ENCODE data around the gene TSG101. TPM values are rescaled to one million over a fixed set of nuclear protein-coding genes. Genes with fewer than 3 reads are reported as not detected.

TSG101 gene
- total RNA-seq, 1 donor from 2014 or later: 53.3 TPM

GRCh38 chr11:18490736-18491485 lies 35.8 kb downstream of the TSG101 start:
- Mint-ChIP-seq H3K4me1 (ENCODE audit: low read depth) (peaks cover 2% of the 10 kb centered on the region), H3K36me3 (ENCODE audit: low read depth) (peaks cover 43% of the 10 kb centered on the region), H3K27ac (peak overlapping the region; percentile 61), H3K27me3 (ENCODE audit: low read depth) (no peaks in the 10 kb centered on the region), H3K4me3 (ENCODE audit: low read depth) (no peak overlapping the region), H3K9me3 (no peaks in the 10 kb centered on the region)
- intact Hi-C loops (cut with micrococcal nuclease): no loop called here
- DNase-seq (ENCODE audit: low spot score): no peak

- DNase-seq (ENCODE audit: low spot score): no peak
- no peaks in the 10 kb centered on the region for H3K27me3 Mint-ChIP-seq (ENCODE audit: low read depth)
Measured at GRCh38 chr11:18490319-18490718, 36.4 kb downstream of the TSG101 start.

GRCh38 chr11:18485913-18486528 lies 40.7 kb downstream of the TSG101 start:
- DNase-seq (ENCODE audit: low spot score): no peak
- intact Hi-C loops (cut with micrococcal nuclease): no loop called here
- peaks cover 2% of the 10 kb centered on the region for H3K4me1 Mint-ChIP-seq (ENCODE audit: low read depth)
- H3K27ac Mint-ChIP-seq: no peak overlapping the region
- H3K9me3 Mint-ChIP-seq: no peaks in the 10 kb centered on the region
- peaks cover 68% of the 10 kb centered on the region for H3K36me3 Mint-ChIP-seq (ENCODE audit: low read depth)
- no peak overlapping the region for H3K4me3 Mint-ChIP-seq (ENCODE audit: low read depth)
- H3K27me3 Mint-ChIP-seq (ENCODE audit: low read depth): no peaks in the 10 kb centered on the region

More at GRCh38 chr11:18490319-18490718, 36.4 kb downstream of the TSG101 start:
- Mint-ChIP-seq H3K9me3 (no peaks in the 10 kb centered on the region), H3K27ac (no peak overlapping the region), H3K36me3 (ENCODE audit: low read depth) (peaks cover 41% of the 10 kb centered on the region), H3K4me1 (ENCODE audit: low read depth) (peaks cover 2% of the 10 kb centered on the region), H3K4me3 (ENCODE audit: low read depth) (no peak overlapping the region)
- intact Hi-C loops (cut with micrococcal nuclease): no loop called here

- Mint-ChIP-seq H3K4me3 (ENCODE audit: low read depth) (no peak overlapping the region), H3K9me3 (no peaks in the 10 kb centered on the region), H3K36me3 (ENCODE audit: low read depth) (peaks cover 78% of the 10 kb centered on the region), H3K27me3 (ENCODE audit: low read depth) (no peaks in the 10 kb centered on the region), H3K27ac (no peak overlapping the region), H3K4me1 (ENCODE audit: low read depth) (no peaks in the 10 kb centered on the region)
- DNase-seq (ENCODE audit: low spot score): no peak
- intact Hi-C loops (cut with micrococcal nuclease): no loop called here
Measured at GRCh38 chr11:18479063-18479462, 47.7 kb downstream of the TSG101 start.

GRCh38 chr11:18472587-18472986 lies 54.2 kb downstream of the TSG101 start:
- intact Hi-C loops (cut with micrococcal nuclease): no loop called here
- no peaks in the 10 kb centered on the region for H3K9me3 Mint-ChIP-seq
- no peak for DNase-seq (ENCODE audit: low spot score)
- H3K4me3 Mint-ChIP-seq (ENCODE audit: low read depth): no peak overlapping the region
- no peaks in the 10 kb centered on the region for H3K4me1 Mint-ChIP-seq (ENCODE audit: low read depth)
- H3K36me3 Mint-ChIP-seq (ENCODE audit: low read depth): peaks cover 25% of the 10 kb centered on the region
- no peaks in the 10 kb centered on the region for H3K27me3 Mint-ChIP-seq (ENCODE audit: low read depth)
- H3K27ac Mint-ChIP-seq: no peak overlapping the region

GRCh38 chr11:18471995-18472394 lies 54.7 kb downstream of the TSG101 start:
- no peak overlapping the region for H3K27ac Mint-ChIP-seq
- no peak for DNase-seq (ENCODE audit: low spot score)

GRCh38 chr11:18468961-18469360 lies 57.8 kb downstream of the TSG101 start:
- no peak for DNase-seq (ENCODE audit: low spot score)
- no peak overlapping the region for H3K27ac Mint-ChIP-seq
- no peaks in the 10 kb centered on the region for H3K9me3 Mint-ChIP-seq
- peaks cover 2% of the 10 kb centered on the region for H3K4me1 Mint-ChIP-seq (ENCODE audit: low read depth)
- peaks cover 4% of the 10 kb centered on the region for H3K36me3 Mint-ChIP-seq (ENCODE audit: low read depth)
- H3K4me3 Mint-ChIP-seq (ENCODE audit: low read depth): no peak overlapping the region
- intact Hi-C loops (cut with micrococcal nuclease): no loop called here
- no peaks in the 10 kb centered on the region for H3K27me3 Mint-ChIP-seq (ENCODE audit: low read depth)

More at GRCh38 chr11:18471995-18472394, 54.7 kb downstream of the TSG101 start:
- Mint-ChIP-seq H3K4me1 (ENCODE audit: low read depth) (no peaks in the 10 kb centered on the region), H3K36me3 (ENCODE audit: low read depth) (peaks cover 19% of the 10 kb centered on the region), H3K27me3 (ENCODE audit: low read depth) (no peaks in the 10 kb centered on the region), H3K4me3 (ENCODE audit: low read depth) (no peak overlapping the region), H3K9me3 (no peaks in the 10 kb centered on the region)
- intact Hi-C loops (cut with micrococcal nuclease): no loop called here

GRCh38 chr11:18468059-18468458 lies 58.7 kb downstream of the TSG101 start:
- intact Hi-C loops (cut with micrococcal nuclease): no loop called here
- peaks cover 2% of the 10 kb centered on the region for H3K4me1 Mint-ChIP-seq (ENCODE audit: low read depth)
- H3K9me3 Mint-ChIP-seq: no peaks in the 10 kb centered on the region
- no peak for DNase-seq (ENCODE audit: low spot score)
- no peaks in the 10 kb centered on the region for H3K36me3 Mint-ChIP-seq (ENCODE audit: low read depth)
- H3K27me3 Mint-ChIP-seq (ENCODE audit: low read depth): no peaks in the 10 kb centered on the region
- H3K4me3 Mint-ChIP-seq (ENCODE audit: low read depth): no peak overlapping the region
- H3K27ac Mint-ChIP-seq: no peak overlapping the region

GRCh38 chr11:18466402-18466801 lies 60.3 kb downstream of the TSG101 start:
- Mint-ChIP-seq H3K9me3 (no peaks in the 10 kb centered on the region), H3K4me1 (ENCODE audit: low read depth) (peaks cover 2% of the 10 kb centered on the region), H3K27me3 (ENCODE audit: low read depth) (no peaks in the 10 kb centered on the region), H3K36me3 (ENCODE audit: low read depth) (no peaks in the 10 kb centered on the region), H3K27ac (no peak overlapping the region), H3K4me3 (ENCODE audit: low read depth) (no peak overlapping the region)
- DNase-seq (ENCODE audit: low spot score): no peak
- intact Hi-C loops (cut with micrococcal nuclease): no loop called here

- Mint-ChIP-seq H3K36me3 (ENCODE audit: low read depth) (no peaks in the 10 kb centered on the region), H3K27ac (no peak overlapping the region), H3K9me3 (no peaks in the 10 kb centered on the region), H3K4me1 (ENCODE audit: low read depth) (peaks cover 4% of the 10 kb centered on the region), H3K4me3 (ENCODE audit: low read depth) (no peak overlapping the region), H3K27me3 (ENCODE audit: low read depth) (no peaks in the 10 kb centered on the region)
- intact Hi-C loops (cut with micrococcal nuclease): no loop called here
- no peak for DNase-seq (ENCODE audit: low spot score)
Measured at GRCh38 chr11:18463439-18463838, 63.3 kb downstream of the TSG101 start.

- Mint-ChIP-seq H3K9me3 (no peaks in the 10 kb centered on the region), H3K36me3 (ENCODE audit: low read depth) (no peaks in the 10 kb centered on the region)
- no peak for DNase-seq (ENCODE audit: low spot score)
Measured at GRCh38 chr11:18461909-18462308, 64.8 kb downstream of the TSG101 start.

GRCh38 chr11:18459634-18460033 lies 67.1 kb downstream of the TSG101 start:
- Mint-ChIP-seq H3K4me1 (ENCODE audit: low read depth) (peaks cover 4% of the 10 kb centered on the region), H3K9me3 (no peaks in the 10 kb centered on the region), H3K27me3 (ENCODE audit: low read depth) (peaks cover 5% of the 10 kb centered on the region), H3K36me3 (ENCODE audit: low read depth) (no peaks in the 10 kb centered on the region), H3K4me3 (ENCODE audit: low read depth) (no peak overlapping the region), H3K27ac (no peak overlapping the region)
- no peak for DNase-seq (ENCODE audit: low spot score)
- intact Hi-C loops (cut with micrococcal nuclease): no loop called here

More at GRCh38 chr11:18461909-18462308, 64.8 kb downstream of the TSG101 start:
- Mint-ChIP-seq H3K27ac (no peak overlapping the region), H3K4me1 (ENCODE audit: low read depth) (peaks cover 5% of the 10 kb centered on the region), H3K27me3 (ENCODE audit: low read depth) (no peaks in the 10 kb centered on the region), H3K4me3 (ENCODE audit: low read depth) (no peak overlapping the region)
- intact Hi-C loops (cut with micrococcal nuclease): no loop called here

- Mint-ChIP-seq H3K4me3 (ENCODE audit: low read depth) (no peak overlapping the region), H3K4me1 (ENCODE audit: low read depth) (peaks cover 4% of the 10 kb centered on the region), H3K27me3 (ENCODE audit: low read depth) (peaks cover 8% of the 10 kb centered on the region), H3K36me3 (ENCODE audit: low read depth) (no peaks in the 10 kb centered on the region), H3K27ac (no peak overlapping the region), H3K9me3 (no peaks in the 10 kb centered on the region)
- intact Hi-C loops (cut with micrococcal nuclease): no loop called here
- DNase-seq (ENCODE audit: low spot score): no peak
Measured at GRCh38 chr11:18457450-18457849, 69.3 kb downstream of the TSG101 start.

Measured in activated T-helper 2 cell treated with anti-CD3 and anti-CD28 coated beads, Interferon-gamma antibody, Interleukin-2, Interleukin-4, amounts not matched to agents 10 μg/mL and 5 μg/mL and 100 μg/mL, durations not matched to agents 14 hours and 24 hours and 36 hours (primary cell).